K562 (cell line): ENCODE data around the gene SUCLG1. TPM values are rescaled to one million over a fixed set of nuclear protein-coding genes. Genes with fewer than 3 reads are reported as not detected.

Experiments
- AFF1 ChIP-seq, 2 experiments: fragments of 450-650 bp; IDR thresholded peaks; 2 replicates each; pipeline ENCODE4 v1.6.1; 2018; ENCODE audit warnings: mild to moderate bottlenecking in 2 of 2, low read depth in 1 of 2; ENCODE audit not compliant: partially characterized antibody in 2 of 2
- C11orf30 ChIP-seq: fragments of 450-650 bp; IDR thresholded peaks from 2 replicates; pipeline ENCODE4 v1.6.1; 2016; ENCODE audit warnings: low read depth, mild to moderate bottlenecking
- DPF2 ChIP-seq: fragments of 450-650 bp; IDR thresholded peaks from 2 replicates; pipeline ENCODE4 v1.6.1; 2016
- E2F5 ChIP-seq: sonication (generic); formaldehyde crosslinking; IDR thresholded peaks from 2 replicates; pipeline ENCODE4 v1.8.0; 2022; ENCODE audit warnings: mild to moderate bottlenecking, missing genetic modification reagents
- ETV5 ChIP-seq: sonication (generic); formaldehyde crosslinking; IDR thresholded peaks from 2 replicates; pipeline ENCODE4 v1.4.0; 2020; ENCODE audit warnings: low read depth, mild to moderate bottlenecking, missing genetic modification reagents
- FIP1L1 ChIP-seq: fragments of 200-400 bp; formaldehyde crosslinking; IDR thresholded peaks from 2 replicates; pipeline ENCODE4 v1.6.1; 2018; ENCODE audit warnings: mild to moderate bottlenecking, low read depth, low read length; ENCODE audit not compliant: poor library complexity, severe bottlenecking
- FOXK1 ChIP-seq: sonication (generic); formaldehyde crosslinking; IDR thresholded peaks from 2 replicates; pipeline ENCODE4 v1.8.0; 2022; ENCODE audit warnings: missing genetic modification reagents, mild to moderate bottlenecking, borderline replicate concordance
- FOXO4 ChIP-seq: fragments of 450-650 bp; formaldehyde crosslinking; IDR thresholded peaks from 2 replicates; pipeline ENCODE4 v1.4.0; 2020; ENCODE audit warnings: mild to moderate bottlenecking, moderate library complexity
- GATAD2B ChIP-seq: fragments of 450-650 bp; IDR thresholded peaks from 2 replicates; pipeline ENCODE4 v1.6.1; 2017; ENCODE audit warnings: mild to moderate bottlenecking, borderline replicate concordance
- KLF1 ChIP-seq: fragments of 450-650 bp; IDR thresholded peaks from 2 replicates; pipeline ENCODE4 v1.6.1; 2016; ENCODE audit warnings: missing genetic modification characterization, missing compliant biosample characterization
- MAZ ChIP-seq, 2 experiments: fragments of 450-650 bp in 1 of 2; sonication (generic) in 1 of 2; formaldehyde crosslinking; IDR thresholded peaks in 1 of 2; conservative IDR thresholded peaks in 1 of 2; 2 replicates each; pipeline versions ENCODE4 v1.4.0 to v1.5.0; 2020; ENCODE audit warnings: mild to moderate bottlenecking in 1 of 2, missing genetic modification reagents in 1 of 2
- MEIS2 ChIP-seq: fragments of 450-650 bp; IDR thresholded peaks from 2 replicates; pipeline ENCODE4 v1.6.1; 2014; ENCODE audit warnings: mild to moderate bottlenecking; ENCODE audit not compliant: partially characterized antibody
- NFE2L1 ChIP-seq: fragments of 450-650 bp; IDR thresholded peaks from 2 replicates; pipeline ENCODE4 v1.6.1; 2016; ENCODE audit warnings: missing genetic modification characterization, low read depth, mild to moderate bottlenecking, missing compliant biosample characterization, moderate library complexity, borderline replicate concordance
- polyA plus RNA-seq, 8 experiments: library from polyadenylated mRNA; depleted of rRNA in 4 of 8; stranded (reverse) in 5 of 8; unstranded in 3 of 8; fragments of >200 nt; fragmentation: Nextera tagmentation in 2 of 8; fragmentation: Illumina TruSeq in 1 of 8; extraction: Ambion mirVana in 2 of 8; extraction: Trizol in 1 of 8; gene quantifications; 2 replicates each; pipeline versions ENCODE4 v1.2.1 to v1.2.3, GENCODE V29; 2011 to 2014; ENCODE audit warnings: inconsistent platforms in 1 of 8, missing spikeins in 1 of 8
- total RNA-seq, 7 experiments: library from RNA; depleted of rRNA in 6 of 7; stranded (reverse); fragments of >200 nt in 6 of 7; fragmentation: Illumina TruSeq in 2 of 7; extraction: Trizol in 2 of 7; gene quantifications; 2 replicates each; pipeline versions ENCODE4 v1.2.1 to v1.2.3, GENCODE V29; 2011 to 2021; ENCODE audit warnings: low replicate concordance in 1 of 7

SUCLG1 gene
- total and polyA plus RNA-seq, 9 of the 15 experiments (the other 6 are each of a cell fraction or from before 2014, with no cell fraction given) = 90.5 to 325 (median 115) TPM

- TF ChIP-seq NFE2L1 (tag) (no peak), KLF1 (tag) (no peak), DPF2 (no peak), FOXK1 (CRISPR knock-in tag) (no peak), E2F5 (CRISPR knock-in tag) (no peak), GATAD2B (no peak), FIP1L1 (no peak), ETV5 (0 out of 2 replicates have a peak, but pooled peaks have one; percentile 17), MEIS2 (no peak), MAZ (CRISPR knock-in tag; conservative IDR thresholded peaks at IDR 0.05 in 1 of 2, IDR thresholded peaks at IDR 0.05 in 1 of 2) (peak; percentile 67 to 81), AFF1 (IDR thresholded peaks at IDR 0.05; ENCODE audit: low read depth in 1 of 2, partially characterized antibody in 2 of 2) (peak in 1 of 2 experiments; percentile 90), C11orf30 (peak; percentile 72), FOXO4 (CRISPR knock-in tag) (no peak)
Observed at GRCh38 chr2:84459018-84459943, at the start of gene SUCLG1 (continued).
